Type B pancreatic cell (in vitro differentiated cells): ENCODE results near the gene PAQR5. TPM values are rescaled to one million over a fixed set of nuclear protein-coding genes. Genes with fewer than 3 reads are reported as not detected.

Experiments used
- DNase-seq: peaks from one replicate; pipeline ENCODE4 v3.0.0; 2021; ENCODE audit warnings: mixed read lengths; ENCODE audit not compliant: unreplicated experiment; ENCODE audit errors: extremely low spot score
- H3K27ac Mint-ChIP-seq: 2 replicates; pipeline ENCODE4 v1.8.0; 2021; ENCODE audit warnings: mild to moderate bottlenecking, mixed read lengths
- H3K27me3 Mint-ChIP-seq: 2 replicates; pipeline ENCODE4 v1.8.0; 2021; ENCODE audit warnings: mixed read lengths
- H3K36me3 Mint-ChIP-seq: 2 replicates; pipeline ENCODE4 v1.8.0; 2021; ENCODE audit warnings: mixed read lengths
- H3K4me1 Mint-ChIP-seq: one replicate; pipeline ENCODE4 v1.8.0; 2021; ENCODE audit warnings: mixed read lengths; ENCODE audit not compliant: unreplicated experiment
- H3K4me3 Mint-ChIP-seq: 2 replicates; pipeline ENCODE4 v1.8.0; 2021; ENCODE audit warnings: mild to moderate bottlenecking, mixed read lengths
- H3K9me3 Mint-ChIP-seq: 2 replicates; pipeline ENCODE4 v1.8.0; 2021; ENCODE audit warnings: mixed read lengths
- total RNA-seq: library from RNA; stranded (reverse); gene quantifications from 2 replicates; pipeline ENCODE4 v1.2.1, GENCODE V29; 2021; ENCODE audit warnings: low replicate concordance
- TF ChIP-seq, protein P1 (sequence below): fragments of 200-600 bp; sonication (generic); conservative IDR thresholded peaks from 2 replicates; pipeline ENCODE4 v1.5.0; 2021; ENCODE audit warnings: antibody characterized with exemption, mild to moderate bottlenecking

Gene PAQR5
- total RNA-seq, 1 donor from 2014 or later, result 7.8 TPM

DNA sequence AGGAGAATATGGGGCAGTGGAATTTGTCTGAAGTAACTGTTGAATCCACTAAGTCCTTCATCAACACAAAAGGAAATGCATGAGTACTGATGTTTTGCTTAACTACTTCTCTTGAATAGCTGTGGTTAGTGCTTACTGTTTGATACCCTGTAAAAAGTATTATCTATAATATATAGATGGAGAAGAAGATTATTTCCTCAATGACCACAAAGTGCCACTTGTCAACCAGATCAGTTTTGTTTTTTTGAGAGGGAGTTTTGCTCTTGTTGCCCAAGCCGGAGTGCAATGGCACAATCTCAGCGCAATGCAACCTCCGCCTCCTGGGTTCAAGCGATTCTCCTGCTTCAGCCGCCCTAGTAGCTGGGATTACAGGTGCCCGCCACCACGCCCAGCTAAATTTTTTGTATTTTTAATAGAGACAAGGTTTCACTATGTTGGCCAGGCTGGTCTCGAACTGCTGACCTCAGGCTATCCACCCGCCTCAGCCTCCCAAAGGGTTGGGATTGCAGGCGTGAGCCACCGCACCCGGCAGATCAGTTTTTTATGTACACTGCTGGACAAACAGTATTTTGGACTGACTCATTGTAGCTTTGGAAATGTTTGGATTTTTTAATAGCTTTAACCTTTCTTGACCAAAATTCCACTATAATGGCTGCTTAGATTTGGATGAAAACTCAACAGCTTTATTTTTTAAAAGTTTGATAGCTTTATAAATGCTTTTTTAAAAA, 152.4 kb downstream of the PAQR5 start:
- Mint-ChIP-seq H3K9me3 (no peaks in the 10 kb centered on the region), H3K27me3 (no peaks in the 10 kb centered on the region), H3K4me1 (peaks cover 26% of the 10 kb centered on the region), H3K27ac (no peak overlapping the region), H3K4me3 (peak overlapping the region; percentile 99), H3K36me3 (peaks cover 32% of the 10 kb centered on the region)
- no peak for DNase-seq
- TF ChIP-seq, protein P1, sequence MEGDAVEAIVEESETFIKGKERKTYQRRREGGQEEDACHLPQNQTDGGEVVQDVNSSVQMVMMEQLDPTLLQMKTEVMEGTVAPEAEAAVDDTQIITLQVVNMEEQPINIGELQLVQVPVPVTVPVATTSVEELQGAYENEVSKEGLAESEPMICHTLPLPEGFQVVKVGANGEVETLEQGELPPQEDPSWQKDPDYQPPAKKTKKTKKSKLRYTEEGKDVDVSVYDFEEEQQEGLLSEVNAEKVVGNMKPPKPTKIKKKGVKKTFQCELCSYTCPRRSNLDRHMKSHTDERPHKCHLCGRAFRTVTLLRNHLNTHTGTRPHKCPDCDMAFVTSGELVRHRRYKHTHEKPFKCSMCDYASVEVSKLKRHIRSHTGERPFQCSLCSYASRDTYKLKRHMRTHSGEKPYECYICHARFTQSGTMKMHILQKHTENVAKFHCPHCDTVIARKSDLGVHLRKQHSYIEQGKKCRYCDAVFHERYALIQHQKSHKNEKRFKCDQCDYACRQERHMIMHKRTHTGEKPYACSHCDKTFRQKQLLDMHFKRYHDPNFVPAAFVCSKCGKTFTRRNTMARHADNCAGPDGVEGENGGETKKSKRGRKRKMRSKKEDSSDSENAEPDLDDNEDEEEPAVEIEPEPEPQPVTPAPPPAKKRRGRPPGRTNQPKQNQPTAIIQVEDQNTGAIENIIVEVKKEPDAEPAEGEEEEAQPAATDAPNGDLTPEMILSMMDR, result no peak

DNA sequence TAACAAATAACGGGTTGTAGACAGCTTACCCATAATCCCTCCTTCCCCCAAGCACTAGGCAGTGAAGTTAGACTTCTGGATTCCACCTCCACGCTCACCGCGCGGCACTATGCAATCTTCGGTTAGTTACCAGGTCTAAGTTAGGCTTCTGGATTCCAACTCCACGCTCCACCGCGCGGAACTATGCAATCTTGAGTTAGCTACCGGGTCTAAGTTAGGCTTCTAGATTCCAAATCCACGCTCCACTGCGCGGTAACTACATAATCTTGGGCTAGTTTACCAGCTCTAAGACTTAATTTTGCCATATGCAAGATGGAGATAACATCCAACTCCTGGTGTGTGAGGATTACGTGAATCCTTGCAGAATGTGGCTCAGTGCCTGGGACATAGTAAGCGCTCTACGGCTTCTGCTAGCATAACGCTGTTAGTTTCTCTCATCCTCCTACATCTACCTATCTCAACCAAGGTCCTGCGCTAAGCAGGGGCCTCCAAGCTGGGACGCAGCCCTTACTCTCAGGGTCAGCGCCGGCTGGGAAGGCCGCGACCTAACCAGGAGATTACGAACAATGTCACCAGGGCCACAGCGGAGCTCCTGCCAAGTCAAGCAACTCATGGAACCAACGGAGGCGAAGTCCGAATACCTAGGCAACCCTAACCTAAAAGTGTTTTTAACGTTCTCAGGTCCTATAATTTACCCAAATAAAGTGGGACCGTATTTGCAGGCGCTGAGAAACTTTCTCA, 153.4 kb downstream of the PAQR5 start:
- Mint-ChIP-seq H3K27ac (peak overlapping the region; percentile 94), H3K4me3 (peak overlapping the region; percentile 99), H3K36me3 (peaks cover 31% of the 10 kb centered on the region), H3K9me3 (no peaks in the 10 kb centered on the region), H3K4me1 (peaks cover 26% of the 10 kb centered on the region), H3K27me3 (no peaks in the 10 kb centered on the region)
- no peak for DNase-seq
- TF ChIP-seq, protein P1, result no peak

DNA sequence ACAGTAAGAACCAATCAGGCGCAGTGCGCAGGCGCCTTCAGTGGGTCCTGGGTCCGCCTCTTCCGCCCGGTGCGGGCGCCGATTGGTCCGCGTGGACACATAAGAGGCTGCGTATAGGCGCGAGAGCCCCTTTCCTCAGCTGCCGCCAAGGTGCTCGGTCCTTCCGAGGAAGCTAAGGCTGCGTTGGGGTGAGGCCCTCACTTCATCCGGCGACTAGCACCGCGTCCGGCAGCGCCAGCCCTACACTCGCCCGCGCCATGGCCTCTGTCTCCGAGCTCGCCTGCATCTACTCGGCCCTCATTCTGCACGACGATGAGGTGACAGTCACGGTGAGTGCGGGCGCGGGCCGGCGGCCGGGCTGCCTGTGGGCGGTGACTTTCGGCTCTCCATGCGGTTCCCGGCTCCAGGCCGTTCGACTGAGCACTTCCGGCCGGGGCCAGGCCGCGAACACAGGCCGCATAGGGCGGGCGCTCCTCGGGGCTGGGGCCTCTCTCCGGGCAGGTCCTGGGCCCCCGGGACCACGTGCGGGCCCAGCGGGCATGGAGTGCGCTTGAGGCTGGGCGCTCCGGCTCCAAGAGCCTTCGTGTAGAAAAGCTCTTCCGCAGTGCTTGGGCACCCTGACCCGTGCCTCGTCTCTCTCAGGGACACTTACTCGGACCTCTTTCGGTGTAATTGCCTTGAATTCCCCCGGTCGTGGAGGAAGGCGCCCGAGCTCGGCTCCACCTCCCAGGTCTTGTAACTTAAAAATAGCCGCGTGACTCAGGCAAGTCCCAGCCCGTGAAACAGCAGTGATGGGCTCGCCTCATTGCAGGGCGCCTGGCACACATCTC, 154.2 kb downstream of the PAQR5 start, which contains the start of gene RPLP1:
TSS of gene RPLP1 (plus strand) at position 127 of the 830 bp plus-strand sequence. CDS start at position 258, 131 bp downstream.
- H3K27ac Mint-ChIP-seq, result peak within 1 kb of the TSS; percentile 94
- H3K4me3 Mint-ChIP-seq, result peak within 1 kb of the TSS; percentile 99
- TF ChIP-seq, protein P1, result no peak
- H3K27me3 Mint-ChIP-seq, result no peaks in the 10 kb centered on the region
- peaks cover 26% of the 10 kb centered on the region for H3K4me1 Mint-ChIP-seq
- DNase-seq, result peak; percentile 96
- H3K9me3 Mint-ChIP-seq, result no peaks in the 10 kb centered on the region
- peaks cover 37% of the 10 kb centered on the region for H3K36me3 Mint-ChIP-seq

DNA sequence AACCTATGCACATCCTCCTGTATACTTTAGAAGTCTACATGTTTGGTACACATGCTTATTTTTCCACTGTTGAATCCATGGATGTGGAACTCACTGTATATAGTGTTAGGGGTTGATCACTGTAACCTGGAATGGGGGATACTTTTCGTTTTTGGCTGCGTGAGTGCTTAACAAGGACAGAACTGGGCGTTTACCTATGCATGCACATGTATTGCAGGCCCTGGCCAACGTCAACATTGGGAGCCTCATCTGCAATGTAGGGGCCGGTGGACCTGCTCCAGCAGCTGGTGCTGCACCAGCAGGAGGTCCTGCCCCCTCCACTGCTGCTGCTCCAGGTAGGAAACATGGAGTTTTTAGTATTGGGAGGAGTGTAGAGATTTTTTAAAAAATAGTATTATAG, 156.2 kb downstream of the PAQR5 start:
- DNase-seq, result no peak

More for the DNA sequence above, 156.2 kb downstream of the PAQR5 start:
- Mint-ChIP-seq H3K9me3 (no peaks in the 10 kb centered on the region), H3K27ac (peak overlapping the region; percentile 94), H3K4me3 (peak overlapping the region; percentile 99), H3K27me3 (no peaks in the 10 kb centered on the region), H3K4me1 (peaks cover 26% of the 10 kb centered on the region), H3K36me3 (peaks cover 38% of the 10 kb centered on the region)
- TF ChIP-seq, protein P1, result no peak
